Posterior cingulate gyrus (tissue), 11 donors: ENCODE results near the gene PLPP1.
"Not testable (repeated sequence)": the region's sequence is repeated elsewhere in the genome, so short reads cannot be mapped to it uniquely, and the experiment has no call there.

Experiments used
- DNase-seq, 10 donors: peaks; one replicate each; pipeline versions ENCODE4 v3.0.0 to v3.0.0-alpha.2; 2020 to 2021; ENCODE audit warnings: mixed read lengths in 3 of 10
- intact Hi-C: fragments of 100-400 bp; cut with DNase I; formaldehyde crosslinking; loops from one replicate; pipeline ENCODE4 v1.15.1; 2023

The PLPP1 gene

DNA sequence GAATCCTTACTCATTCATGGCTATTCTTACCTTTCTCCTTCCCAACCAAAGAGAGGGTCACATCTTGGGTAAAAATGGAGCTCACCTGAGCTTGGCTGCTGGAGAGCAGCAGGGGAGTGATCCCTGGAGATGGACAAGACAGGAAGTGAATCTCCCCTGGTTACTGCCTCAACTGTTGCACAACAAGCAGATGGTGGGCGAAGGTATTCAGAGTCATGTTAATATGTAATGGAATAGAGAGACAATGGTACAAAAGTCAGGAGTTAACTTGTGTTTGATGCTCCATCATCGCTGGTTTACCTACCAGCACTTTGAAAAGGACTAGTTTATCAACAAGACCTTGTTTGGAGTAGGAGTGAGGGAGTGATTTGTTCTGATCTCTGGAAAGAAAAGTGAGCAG is 13.0 kb upstream of the PLPP1 start:
- no peak for DNase-seq
- intact Hi-C loops = no loop called here

DNA sequence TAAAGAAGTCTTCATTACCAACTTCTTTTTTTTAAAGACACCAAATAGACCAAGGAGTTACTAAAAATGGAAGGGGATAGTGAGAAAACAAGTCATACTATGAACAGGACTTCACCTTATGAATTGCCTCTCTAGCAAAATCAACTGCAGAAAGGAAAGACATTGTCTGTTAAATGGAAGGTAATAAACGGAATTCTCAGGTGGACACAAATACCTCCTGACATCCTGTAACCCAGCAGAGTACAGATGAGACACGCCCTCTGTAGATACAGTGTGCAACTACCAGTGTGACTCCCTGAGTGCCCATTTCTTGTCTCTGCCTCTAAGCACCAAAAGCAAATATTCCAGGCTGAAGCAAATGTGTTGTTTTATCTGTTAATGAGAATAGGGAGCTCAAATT is 12.2 kb upstream of the PLPP1 start:
- intact Hi-C loops = no loop called here
- no peak for DNase-seq

GRCh38 chr5:55544341-55544740 is 9.6 kb upstream of the PLPP1 start:
- no peak for DNase-seq
- intact Hi-C loops = no loop called here

DNA sequence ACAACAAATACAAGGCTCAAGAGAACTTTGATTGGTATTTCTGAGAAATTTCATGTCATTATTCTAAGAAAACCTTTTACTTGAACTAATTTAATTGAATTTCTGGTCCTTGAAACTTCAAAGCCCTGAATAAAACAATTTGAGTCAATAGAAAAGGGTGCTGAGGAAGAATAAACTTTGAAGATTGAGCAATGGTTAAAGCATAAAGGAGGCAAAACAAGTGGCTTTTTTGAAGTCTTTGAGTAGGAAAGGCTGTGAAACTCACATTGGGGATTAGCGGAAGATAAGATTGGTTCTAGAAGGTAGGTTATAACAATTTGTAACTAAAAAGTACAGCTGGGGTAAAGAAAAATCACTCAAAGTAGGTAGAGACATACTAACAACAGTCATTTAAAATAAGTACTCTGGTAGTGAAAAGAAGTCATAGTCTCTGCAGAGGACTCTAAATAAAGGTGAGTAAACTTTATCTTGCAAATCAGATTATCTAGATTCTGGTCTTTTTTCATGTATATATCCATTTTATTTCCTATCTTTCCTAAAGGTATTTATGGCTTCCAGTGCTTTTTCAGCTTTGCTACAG is 6.4 kb upstream of the PLPP1 start:
- intact Hi-C loops = no loop called here
- DNase-seq = no peak

GRCh38 chr5:55540525-55540924 is 5.8 kb upstream of the PLPP1 start:
- intact Hi-C loops = no loop called here
- no peak for DNase-seq

- DNase-seq = no peak
- intact Hi-C loops = no loop called here
These were observed 5.3 kb upstream of the PLPP1 start for GRCh38 chr5:55540024-55540423.

GRCh38 chr5:55538661-55539060 is 3.9 kb upstream of the PLPP1 start:
- intact Hi-C loops = loop anchor here (10.0 kb wide), 3 partner anchors 94 to 194 kb away; no protein-coding TSS in a partner anchor
- DNase-seq = no peak

DNA sequence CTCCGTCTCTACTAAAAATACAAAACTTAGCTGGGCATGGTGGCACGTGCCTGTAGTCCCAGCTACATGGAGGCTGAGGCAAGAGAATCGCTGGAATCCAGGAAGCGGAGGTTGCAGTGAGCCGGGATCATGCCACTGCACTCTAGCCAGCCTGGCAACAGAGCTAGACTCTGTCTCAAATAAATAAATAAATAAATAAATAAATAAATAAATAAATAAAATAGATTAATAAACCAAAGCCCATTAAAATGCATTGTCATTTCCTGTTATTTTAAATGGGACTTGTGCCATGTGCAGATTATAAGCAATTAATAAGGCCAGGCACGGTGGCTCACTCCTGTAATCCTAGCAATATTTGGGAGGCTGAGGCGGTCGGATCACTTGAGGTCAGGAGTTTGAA is 2.6 kb upstream of the PLPP1 start:
- not testable (repeated sequence) for DNase-seq
- intact Hi-C loops = loop anchor here (10.0 kb wide), 3 partner anchors 93 to 193 kb away; no protein-coding TSS in a partner anchor

- peak in 1 of 10 donors; percentile 10 for DNase-seq
- intact Hi-C loops = loop anchor here (1.0 to 10.0 kb wide), 4 partner anchors 67 to 191 kb away; no protein-coding TSS in a partner anchor
These were observed 588 bp upstream of the PLPP1 start for GRCh38 chr5:55535199-55535905.

DNA sequence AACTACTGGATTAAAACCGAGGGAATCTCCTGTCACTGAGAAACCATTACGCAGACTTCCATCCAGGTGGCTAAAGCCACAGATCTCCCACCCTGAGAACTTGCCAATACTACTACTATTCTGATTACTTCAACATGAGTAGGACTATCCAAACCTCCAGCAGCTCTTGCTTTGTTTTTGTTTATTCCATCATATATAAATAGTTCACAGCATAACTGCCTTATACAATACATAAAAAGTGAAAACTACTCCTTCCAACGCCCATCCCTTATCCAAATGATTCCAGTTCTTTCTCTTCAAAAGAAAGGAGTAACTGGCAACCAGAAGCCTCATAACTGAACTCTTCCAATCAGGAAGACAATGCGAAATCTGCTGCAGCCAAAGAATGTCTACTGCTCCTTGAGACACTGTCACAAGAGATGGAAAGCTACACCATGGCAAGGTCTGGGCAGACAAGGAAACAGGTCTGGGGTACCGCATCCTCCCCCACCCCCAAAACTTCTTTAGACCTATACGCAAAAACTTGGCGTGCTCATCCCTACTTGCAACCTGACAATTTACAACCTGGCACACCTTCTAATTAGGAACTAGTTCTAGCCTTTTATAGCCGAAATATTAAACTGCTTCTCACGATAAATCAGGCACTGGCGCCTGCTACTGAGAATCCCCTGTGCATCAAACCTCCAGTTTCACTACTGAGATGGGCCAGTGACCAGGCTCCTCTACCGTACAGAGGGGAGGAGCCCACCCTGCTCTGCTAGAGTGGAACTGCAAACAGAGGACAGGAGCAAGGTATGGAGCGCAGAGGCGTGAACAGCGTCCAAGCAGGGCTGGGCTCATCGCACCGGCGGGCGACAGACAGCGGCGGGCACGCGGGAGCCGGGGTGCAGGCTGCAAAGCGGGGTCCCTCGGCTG is 986 bp downstream of the PLPP1 start:
- intact Hi-C loops = loop anchor here (5.0 to 10.0 kb wide), 4 partner anchors 89 to 189 kb away; no protein-coding TSS in a partner anchor
- no peak for DNase-seq

DNA sequence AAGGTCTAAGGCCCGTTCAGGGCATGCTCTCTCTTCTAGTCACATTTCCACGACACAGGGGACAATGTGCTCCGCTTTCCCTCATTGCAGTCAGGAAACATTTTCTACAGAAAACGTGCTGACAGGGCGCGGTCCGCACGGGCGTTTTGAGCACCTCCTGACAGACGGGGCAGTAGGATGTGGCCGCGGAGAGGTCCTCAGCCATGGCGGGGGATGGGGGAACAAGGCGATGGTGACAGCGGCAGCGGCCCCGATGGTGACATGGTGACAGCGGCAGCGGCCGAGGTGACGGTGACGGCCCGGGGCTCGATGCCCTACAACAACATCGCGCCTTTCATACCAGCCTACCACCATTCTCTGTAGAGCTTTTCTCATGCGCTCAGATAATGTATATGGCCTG is 4.1 kb downstream of the PLPP1 start:
- intact Hi-C loops = loop anchor here (5.0 to 10.0 kb wide), 4 partner anchors 86 to 186 kb away; no protein-coding TSS in a partner anchor
- DNase-seq = no peak

DNA sequence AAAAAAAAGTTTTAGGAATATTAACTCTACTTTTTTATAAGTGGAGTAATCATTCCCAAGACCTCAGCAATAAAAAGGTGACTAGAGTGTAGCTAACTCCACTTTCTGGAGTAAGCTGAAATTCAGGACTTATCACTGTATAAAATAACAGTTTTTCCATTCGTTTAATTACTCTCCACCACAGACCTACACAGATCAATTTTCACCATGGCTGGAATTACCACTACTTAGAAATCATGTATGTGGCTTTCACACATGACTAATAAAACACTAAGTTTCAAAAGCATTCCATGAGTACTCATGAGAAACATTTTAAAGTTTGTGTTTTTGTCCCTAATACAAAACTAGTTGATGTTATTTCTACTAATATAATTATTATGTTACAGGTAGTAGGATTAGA is 9.9 kb downstream of the PLPP1 start:
- intact Hi-C loops = no loop called here
- no peak for DNase-seq

DNA sequence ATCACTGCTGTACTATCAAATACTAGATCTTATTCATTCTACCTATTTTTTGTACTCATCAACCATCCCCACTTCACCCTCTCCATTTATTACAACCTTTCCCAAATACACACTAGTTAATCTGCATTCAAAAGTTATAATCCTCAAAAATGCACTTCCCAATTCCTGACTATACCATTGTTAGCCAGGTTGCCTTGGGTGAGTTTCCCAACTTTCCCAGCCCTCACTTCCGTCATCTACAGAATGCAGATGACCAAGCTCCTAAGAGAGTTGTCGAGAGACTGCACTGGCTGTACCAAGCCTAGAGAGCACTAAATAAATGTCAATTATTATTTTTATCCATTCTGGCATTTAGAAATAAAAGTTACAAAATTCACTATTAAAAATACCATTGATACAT is 11.5 kb downstream of the PLPP1 start:
- no peak for DNase-seq
- intact Hi-C loops = no loop called here

GRCh38 chr5:55521881-55522280 is 12.9 kb downstream of the PLPP1 start:
- intact Hi-C loops = no loop called here

GRCh38 chr5:55520117-55520839 is 14.5 kb downstream of the PLPP1 start:
- intact Hi-C loops = no loop called here
- DNase-seq = no peak

More at GRCh38 chr5:55521881-55522280, 12.9 kb downstream of the PLPP1 start:
- no peak for DNase-seq

DNA sequence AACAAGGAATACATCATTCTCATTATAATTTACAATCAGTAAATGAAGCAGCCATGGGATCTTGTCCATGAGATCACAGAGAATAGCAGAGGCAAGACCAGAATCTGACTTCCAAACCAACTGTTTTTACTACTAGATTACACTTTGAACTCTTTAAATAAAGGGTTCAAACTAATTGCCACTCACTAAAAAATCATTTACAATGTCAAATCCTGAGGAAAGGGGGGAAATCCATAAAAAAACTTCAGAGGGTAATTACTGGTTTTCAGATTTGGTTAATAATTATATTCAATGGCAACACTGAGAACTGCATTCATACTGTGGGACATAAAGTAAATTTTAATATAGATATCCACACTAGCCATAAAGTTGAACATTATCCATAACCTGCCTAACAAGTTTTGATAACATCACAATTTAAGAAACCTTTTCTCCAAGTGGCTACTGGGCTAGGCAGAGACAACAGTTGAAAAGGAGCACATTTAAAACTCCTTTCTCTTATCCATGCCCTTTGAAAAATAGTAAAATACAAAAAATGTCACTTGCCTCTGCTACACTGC is 15.9 kb downstream of the PLPP1 start:
- intact Hi-C loops = no loop called here
- no peak for DNase-seq

GRCh38 chr5:55517804-55518203 is 17.0 kb downstream of the PLPP1 start:
- DNase-seq = no peak
- intact Hi-C loops = no loop called here

DNA sequence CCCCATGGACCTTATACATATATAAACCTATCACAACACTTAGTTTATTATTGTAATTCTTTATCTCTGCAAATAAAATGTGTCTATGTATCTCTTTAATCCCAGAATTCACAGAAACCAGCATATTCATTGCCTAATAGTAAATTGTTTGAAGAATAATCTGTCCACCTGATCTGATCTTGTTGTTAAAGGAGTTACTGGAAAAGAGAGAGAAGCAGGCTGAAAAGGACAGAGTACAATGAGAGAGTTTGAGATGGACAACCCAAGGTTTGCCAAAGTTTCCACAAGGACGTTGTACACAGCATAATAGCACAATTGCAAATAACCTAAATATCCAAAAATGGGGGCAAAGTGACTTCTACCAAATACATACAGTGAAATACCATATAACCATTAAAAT is 23.8 kb downstream of the PLPP1 start:
- no peak for DNase-seq
- intact Hi-C loops = no loop called here

GRCh38 chr5:55510523-55510880 is 24.3 kb downstream of the PLPP1 start:
- no peak for DNase-seq
- intact Hi-C loops = no loop called here
